ENCODE results near the gene ARMH1. TPM values are rescaled to one million over a fixed set of nuclear protein-coding genes. Genes with fewer than 3 reads are reported as not detected.

The ARMH1 gene
- polyA plus RNA-seq, 1 of the 3 experiments (the other 2 are of a cell fraction), result 6.6 TPM

DNA sequence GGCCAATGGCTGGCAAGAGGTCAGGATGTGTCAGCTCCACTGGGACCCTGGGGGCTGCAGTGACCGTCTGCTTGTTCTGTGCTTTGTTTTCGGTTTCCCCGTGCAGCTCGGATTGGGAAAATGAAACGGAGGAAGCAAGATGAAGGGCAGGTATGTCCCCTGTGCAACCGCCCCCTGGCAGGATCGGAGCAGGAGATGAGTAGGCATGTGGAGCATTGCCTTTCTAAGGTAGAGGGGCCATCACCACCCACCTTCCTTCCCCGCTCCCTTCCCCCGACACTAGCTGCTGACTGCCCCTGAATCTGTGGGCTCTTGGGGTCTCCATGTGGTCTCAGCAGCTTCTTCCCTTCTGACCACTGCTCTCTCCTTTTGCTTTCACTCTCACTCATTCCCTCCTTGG is 39.1 kb upstream of the ARMH1 start:
- no peak overlapping the region for H3K9ac ChIP-seq
- H3K36me3 ChIP-seq (replicated peaks in 1 of 2; ENCODE audit: control insufficient read depth in 1 of 2, insufficient read depth in 2 of 2, low read length in 1 of 2), result peaks cover 19 to 72% of the 10 kb centered on the region in 2 experiments
- H3K9me3 ChIP-seq, result no peaks in the 10 kb centered on the region
- no peaks in the 10 kb centered on the region for H4K20me1 ChIP-seq (ENCODE audit: insufficient read depth)
- H3K4me2 ChIP-seq, result no peak overlapping the region
- no peak for DNase-seq
- H3K27ac ChIP-seq (ENCODE audit: low read depth in 2 of 2, low read length in 1 of 2), result no peak overlapping the region; a peak in 1 of 4 replicates
- H3K9me2 ChIP-seq, result no peaks in the 10 kb centered on the region
- H3K4me1 ChIP-seq (ENCODE audit: control insufficient read depth in 1 of 2, insufficient read depth in 2 of 2, low read depth in 1 of 2, low read length in 1 of 2), result peaks cover 4 to 53% of the 10 kb centered on the region in 2 experiments; a peak in 1 of 4 replicates
- WGBS (ENCODE audit: low lambda C conversion rate), result 95% methylated on average over 9 of the region's 9 CpGs
- no peak overlapping the region for H3K4me3 ChIP-seq (ENCODE audit: low read depth in 2 of 2, low read length in 1 of 2)
- ChIA-PET POLR2A (interaction anchor here (0.9 to 1.1 kb wide), 2 partner anchors 12 to 25 kb away, joined by 3 read pairs; no protein-coding TSS in a partner anchor), CTCF (interaction anchor here (1.8 to 15.4 kb wide), 4 partner anchors 15 to 62 kb away, joined by 4 to 163 read pairs (median 8); no protein-coding TSS in a partner anchor)
- H3K79me2 ChIP-seq (ENCODE audit: insufficient read depth), result peaks cover 13% of the 10 kb centered on the region; the same call in 1 of the 2 replicates
- H3K27me3 ChIP-seq (ENCODE audit: insufficient read depth), result no peaks in the 10 kb centered on the region
- peaks cover 5% of the 10 kb centered on the region for H3F3A ChIP-seq (replicated peaks; ENCODE audit: insufficient read depth)
- H2AFZ ChIP-seq (ENCODE audit: low read depth), result no peak overlapping the region
- TF ChIP-seq SIN3A (IDR thresholded peaks at IDR 0.05; ENCODE audit: borderline replicate concordance, low read depth, low read length), result no peak
- TF ChIP-seq, protein P1, sequence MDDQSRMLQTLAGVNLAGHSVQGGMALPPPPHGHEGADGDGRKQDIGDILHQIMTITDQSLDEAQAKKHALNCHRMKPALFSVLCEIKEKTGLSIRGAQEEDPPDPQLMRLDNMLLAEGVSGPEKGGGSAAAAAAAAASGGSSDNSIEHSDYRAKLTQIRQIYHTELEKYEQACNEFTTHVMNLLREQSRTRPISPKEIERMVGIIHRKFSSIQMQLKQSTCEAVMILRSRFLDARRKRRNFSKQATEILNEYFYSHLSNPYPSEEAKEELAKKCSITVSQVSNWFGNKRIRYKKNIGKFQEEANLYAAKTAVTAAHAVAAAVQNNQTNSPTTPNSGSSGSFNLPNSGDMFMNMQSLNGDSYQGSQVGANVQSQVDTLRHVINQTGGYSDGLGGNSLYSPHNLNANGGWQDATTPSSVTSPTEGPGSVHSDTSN (IDR thresholded peaks at IDR 0.05), result no peak
- TF ChIP-seq RXRA (IDR thresholded peaks at IDR 0.05; ENCODE audit: borderline replicate concordance, low read depth), result no peak
- TF ChIP-seq, protein P2, sequence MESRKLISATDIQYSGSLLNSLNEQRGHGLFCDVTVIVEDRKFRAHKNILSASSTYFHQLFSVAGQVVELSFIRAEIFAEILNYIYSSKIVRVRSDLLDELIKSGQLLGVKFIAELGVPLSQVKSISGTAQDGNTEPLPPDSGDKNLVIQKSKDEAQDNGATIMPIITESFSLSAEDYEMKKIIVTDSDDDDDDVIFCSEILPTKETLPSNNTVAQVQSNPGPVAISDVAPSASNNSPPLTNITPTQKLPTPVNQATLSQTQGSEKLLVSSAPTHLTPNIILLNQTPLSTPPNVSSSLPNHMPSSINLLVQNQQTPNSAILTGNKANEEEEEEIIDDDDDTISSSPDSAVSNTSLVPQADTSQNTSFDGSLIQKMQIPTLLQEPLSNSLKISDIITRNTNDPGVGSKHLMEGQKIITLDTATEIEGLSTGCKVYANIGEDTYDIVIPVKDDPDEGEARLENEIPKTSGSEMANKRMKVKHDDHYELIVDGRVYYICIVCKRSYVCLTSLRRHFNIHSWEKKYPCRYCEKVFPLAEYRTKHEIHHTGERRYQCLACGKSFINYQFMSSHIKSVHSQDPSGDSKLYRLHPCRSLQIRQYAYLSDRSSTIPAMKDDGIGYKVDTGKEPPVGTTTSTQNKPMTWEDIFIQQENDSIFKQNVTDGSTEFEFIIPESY (IDR thresholded peaks at IDR 0.05; ENCODE audit: borderline replicate concordance, low read depth), result no peak
- TF ChIP-seq MEF2A (IDR thresholded peaks at IDR 0.05; ENCODE audit: borderline replicate concordance, low read depth), result no peak
- TF ChIP-seq FOXM1 (IDR thresholded peaks at IDR 0.05; ENCODE audit: low read depth), result no peak
- TF ChIP-seq, protein P3, sequence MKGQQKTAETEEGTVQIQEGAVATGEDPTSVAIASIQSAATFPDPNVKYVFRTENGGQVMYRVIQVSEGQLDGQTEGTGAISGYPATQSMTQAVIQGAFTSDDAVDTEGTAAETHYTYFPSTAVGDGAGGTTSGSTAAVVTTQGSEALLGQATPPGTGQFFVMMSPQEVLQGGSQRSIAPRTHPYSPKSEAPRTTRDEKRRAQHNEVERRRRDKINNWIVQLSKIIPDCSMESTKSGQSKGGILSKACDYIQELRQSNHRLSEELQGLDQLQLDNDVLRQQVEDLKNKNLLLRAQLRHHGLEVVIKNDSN (IDR thresholded peaks at IDR 0.05; ENCODE audit: borderline replicate concordance, low read depth), result no peak
- no peak for TF ChIP-seq GABPA (IDR thresholded peaks at IDR 0.05; ENCODE audit: low read depth)
- TF ChIP-seq RFX5 (IDR thresholded peaks at IDR 0.05; ENCODE audit: low read length), result no peak
- no peak for TF ChIP-seq SMC3 (IDR thresholded peaks at IDR 0.05; ENCODE audit: low read depth, low read length)

DNA sequence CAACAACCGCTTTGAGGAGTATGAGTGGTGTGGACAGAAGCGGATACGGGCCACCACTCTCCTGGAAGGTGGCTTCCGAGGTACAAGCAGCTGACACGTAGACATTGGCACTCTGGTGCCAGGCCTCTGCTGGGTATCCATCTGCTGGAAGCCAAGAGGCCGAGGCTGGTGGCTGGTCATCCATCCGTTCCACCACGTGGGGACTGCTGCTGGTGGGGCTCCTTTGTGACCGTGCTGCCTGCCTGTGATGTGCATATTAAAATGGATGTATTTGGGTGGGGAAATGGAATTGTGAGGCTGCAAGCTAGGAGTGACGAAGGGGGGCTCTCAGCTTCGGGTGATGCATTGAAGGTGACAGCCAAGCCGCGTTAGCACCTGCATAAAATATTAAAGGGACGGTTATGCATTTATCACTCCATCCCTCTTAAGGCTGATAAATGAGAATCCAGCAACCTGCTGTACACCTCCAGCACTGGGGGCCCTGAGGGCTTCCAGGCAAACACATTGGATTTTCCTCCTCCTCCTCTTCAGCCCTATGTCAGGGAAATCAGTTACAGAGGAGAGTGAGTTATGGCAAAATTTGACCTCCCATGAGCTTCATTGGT is 38.3 kb upstream of the ARMH1 start:
- Histone ChIP-seq H2AFZ (ENCODE audit: low read depth) (no peak overlapping the region), H3K4me3 (ENCODE audit: low read depth in 2 of 2, low read length in 1 of 2) (no peak overlapping the region), H3K9me2 (no peaks in the 10 kb centered on the region), H3K27ac (ENCODE audit: low read depth in 2 of 2, low read length in 1 of 2) (no peak overlapping the region; a peak in 1 of 4 replicates), H3K27me3 (ENCODE audit: insufficient read depth) (no peaks in the 10 kb centered on the region), H3K4me2 (no peak overlapping the region), H3K4me1 (ENCODE audit: control insufficient read depth in 1 of 2, insufficient read depth in 2 of 2, low read depth in 1 of 2, low read length in 1 of 2) (peaks cover 4 to 57% of the 10 kb centered on the region in 2 experiments; a peak in 1 of 4 replicates), H3K9me3 (no peaks in the 10 kb centered on the region), H3K79me2 (ENCODE audit: insufficient read depth) (peaks cover 13% of the 10 kb centered on the region; the same call in 1 of the 2 replicates), H3F3A (replicated peaks; ENCODE audit: insufficient read depth) (no peaks in the 10 kb centered on the region), H3K36me3 (replicated peaks in 1 of 2; ENCODE audit: control insufficient read depth in 1 of 2, insufficient read depth in 2 of 2, low read length in 1 of 2) (peaks cover 26 to 79% of the 10 kb centered on the region in 2 experiments), H3K9ac (no peak overlapping the region), H4K20me1 (ENCODE audit: insufficient read depth) (no peaks in the 10 kb centered on the region)
- CTCF ChIA-PET, result interaction anchor here (0.8 to 15.4 kb wide), 6 partner anchors 14 to 64 kb away, joined by 3 to 163 read pairs (median 5); no protein-coding TSS in a partner anchor
- TF ChIP-seq RFX5 (IDR thresholded peaks at IDR 0.05; ENCODE audit: low read length), result no peak
- no peak for TF ChIP-seq ELF1 (IDR thresholded peaks at IDR 0.05)
- TF ChIP-seq, protein P4, sequence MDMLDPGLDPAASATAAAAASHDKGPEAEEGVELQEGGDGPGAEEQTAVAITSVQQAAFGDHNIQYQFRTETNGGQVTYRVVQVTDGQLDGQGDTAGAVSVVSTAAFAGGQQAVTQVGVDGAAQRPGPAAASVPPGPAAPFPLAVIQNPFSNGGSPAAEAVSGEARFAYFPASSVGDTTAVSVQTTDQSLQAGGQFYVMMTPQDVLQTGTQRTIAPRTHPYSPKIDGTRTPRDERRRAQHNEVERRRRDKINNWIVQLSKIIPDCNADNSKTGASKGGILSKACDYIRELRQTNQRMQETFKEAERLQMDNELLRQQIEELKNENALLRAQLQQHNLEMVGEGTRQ (IDR thresholded peaks at IDR 0.05; ENCODE audit: borderline replicate concordance, low read depth, low read length), result no peak
- TF ChIP-seq POLR2AphosphoS5 (IDR thresholded peaks at IDR 0.05; ENCODE audit: low read depth, low read length), result no peak
- TF ChIP-seq, protein P5, sequence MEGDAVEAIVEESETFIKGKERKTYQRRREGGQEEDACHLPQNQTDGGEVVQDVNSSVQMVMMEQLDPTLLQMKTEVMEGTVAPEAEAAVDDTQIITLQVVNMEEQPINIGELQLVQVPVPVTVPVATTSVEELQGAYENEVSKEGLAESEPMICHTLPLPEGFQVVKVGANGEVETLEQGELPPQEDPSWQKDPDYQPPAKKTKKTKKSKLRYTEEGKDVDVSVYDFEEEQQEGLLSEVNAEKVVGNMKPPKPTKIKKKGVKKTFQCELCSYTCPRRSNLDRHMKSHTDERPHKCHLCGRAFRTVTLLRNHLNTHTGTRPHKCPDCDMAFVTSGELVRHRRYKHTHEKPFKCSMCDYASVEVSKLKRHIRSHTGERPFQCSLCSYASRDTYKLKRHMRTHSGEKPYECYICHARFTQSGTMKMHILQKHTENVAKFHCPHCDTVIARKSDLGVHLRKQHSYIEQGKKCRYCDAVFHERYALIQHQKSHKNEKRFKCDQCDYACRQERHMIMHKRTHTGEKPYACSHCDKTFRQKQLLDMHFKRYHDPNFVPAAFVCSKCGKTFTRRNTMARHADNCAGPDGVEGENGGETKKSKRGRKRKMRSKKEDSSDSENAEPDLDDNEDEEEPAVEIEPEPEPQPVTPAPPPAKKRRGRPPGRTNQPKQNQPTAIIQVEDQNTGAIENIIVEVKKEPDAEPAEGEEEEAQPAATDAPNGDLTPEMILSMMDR (IDR thresholded peaks at IDR 0.05), result no peak
- WGBS (ENCODE audit: low lambda C conversion rate), result 97% methylated on average over 8 of the region's 14 CpGs
- no peak for DNase-seq
- POLR2A ChIA-PET, result interaction anchor here (1.0 kb wide), 2 partner anchors 10 to 14 kb away, joined by 6 read pairs; no protein-coding TSS in a partner anchor
